Erythroblast (primary cell): ENCODE results near the gene ZNF160.

Experiments used
- GATA1 ChIP-seq: IDR thresholded peaks from 2 replicates; pipeline ENCODE4 v1.6.1; 2011; ENCODE audit warnings: low read depth, mild to moderate bottlenecking, control low read depth, low read length, moderate library complexity
- POLR2A ChIP-seq: IDR thresholded peaks from 2 replicates; pipeline ENCODE4 v1.6.1; 2011; ENCODE audit warnings: mild to moderate bottlenecking, low read length

DNA sequence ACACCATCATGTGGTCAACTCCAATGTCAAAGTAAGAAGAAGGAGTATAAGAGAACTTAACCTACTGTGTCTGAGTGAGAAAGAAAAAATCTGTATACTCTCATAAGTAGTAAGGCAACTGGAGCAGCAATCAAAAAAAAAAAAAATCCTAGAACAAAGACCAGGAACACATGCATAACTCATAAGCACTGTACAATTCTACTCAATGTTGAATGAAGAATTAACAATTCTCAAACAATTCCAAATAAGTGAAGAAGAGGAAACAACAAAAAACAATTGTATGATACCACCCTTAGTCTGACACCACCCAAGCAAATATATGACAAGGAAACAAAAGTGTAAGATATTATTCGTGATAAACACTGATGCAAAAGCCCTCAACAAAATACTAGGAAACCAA, 24.6 kb downstream of the ZNF160 start:
- no peak for TF ChIP-seq POLR2A
- no peak for TF ChIP-seq GATA1
